Stimulated activated naive CD8-positive, alpha-beta T cell treated with anti-CD3 and anti-CD28 coated beads, Interleukin-15, Interleukin-2, amounts not matched to agents 100 U/mL and 50 U/mL, for 24 hours (primary cell): ENCODE measurements around the gene MOB3B.
"Not testable (repeated sequence)": the region's sequence is repeated elsewhere in the genome, so short reads cannot be mapped to it uniquely, and the experiment has no call there.

Experiments used
- ATAC-seq: fragments of 150-1000 bp; cut with Tn5 transposase; one replicate; pipeline ENCODE4 v1.10.0; 2021
- DNase-seq: peaks from one replicate; pipeline ENCODE4 v3.0.0; 2021

The MOB3B gene

DNA sequence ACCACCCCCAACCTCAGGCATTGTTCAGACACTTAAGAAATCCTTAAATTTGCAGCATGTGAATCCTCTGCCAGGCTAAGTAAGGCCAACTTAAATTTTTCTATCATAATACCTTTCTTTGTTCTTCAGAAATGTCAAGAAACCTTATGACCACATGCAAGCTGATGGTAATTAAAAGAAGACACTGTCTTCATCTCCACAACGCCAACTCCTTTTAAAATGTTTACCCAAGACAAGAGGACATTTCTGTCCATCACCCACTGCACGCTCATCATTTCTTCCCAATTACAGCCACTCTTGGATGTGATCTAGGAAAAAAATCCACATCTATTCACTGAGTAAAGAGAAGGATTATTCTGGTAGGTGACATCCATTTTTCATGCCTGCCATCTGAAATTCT is 11.6 kb downstream of the MOB3B start:
- DNase-seq: no peak
- no peak for ATAC-seq

DNA sequence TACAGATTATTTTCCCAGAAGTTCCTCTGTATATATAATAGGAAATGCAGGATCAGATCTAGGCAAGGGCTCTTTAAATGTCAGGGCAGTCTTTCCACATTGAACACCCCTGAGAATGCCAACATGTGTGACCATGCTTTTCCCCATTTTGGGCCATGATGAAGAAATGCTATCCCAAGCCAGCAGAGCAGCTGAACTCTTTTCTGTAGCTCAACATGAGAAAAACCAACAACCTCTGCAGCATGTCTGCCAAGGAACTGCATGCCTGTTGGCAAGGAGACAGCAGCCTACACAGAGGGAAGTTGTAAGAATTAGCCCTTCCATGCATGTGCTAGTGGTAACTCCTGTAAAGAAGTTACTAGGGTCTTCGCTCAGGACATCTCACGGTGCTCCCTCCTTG is 15.1 kb downstream of the MOB3B start:
- no peak for DNase-seq
- ATAC-seq: no peak

DNA sequence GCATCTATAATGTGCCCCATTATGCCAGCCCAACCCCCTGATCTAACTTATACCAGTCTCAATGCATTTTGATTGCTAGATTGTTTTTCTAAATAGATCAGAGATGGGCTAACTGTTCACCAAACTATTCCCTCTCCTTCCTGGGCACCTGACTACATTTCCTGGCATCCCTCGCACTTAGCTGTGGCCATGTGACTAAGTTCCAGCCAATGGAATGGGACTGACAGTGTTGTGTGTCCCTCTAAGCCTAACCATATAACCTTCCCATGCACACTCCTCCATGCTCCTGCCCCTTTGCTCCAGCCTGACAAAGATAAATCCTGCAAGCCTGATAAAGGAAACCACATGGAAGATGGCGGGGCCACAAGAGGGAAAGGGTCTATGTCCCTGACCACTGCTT is 17.8 kb downstream of the MOB3B start:
- DNase-seq (no peak), ATAC-seq (no peak)

DNA sequence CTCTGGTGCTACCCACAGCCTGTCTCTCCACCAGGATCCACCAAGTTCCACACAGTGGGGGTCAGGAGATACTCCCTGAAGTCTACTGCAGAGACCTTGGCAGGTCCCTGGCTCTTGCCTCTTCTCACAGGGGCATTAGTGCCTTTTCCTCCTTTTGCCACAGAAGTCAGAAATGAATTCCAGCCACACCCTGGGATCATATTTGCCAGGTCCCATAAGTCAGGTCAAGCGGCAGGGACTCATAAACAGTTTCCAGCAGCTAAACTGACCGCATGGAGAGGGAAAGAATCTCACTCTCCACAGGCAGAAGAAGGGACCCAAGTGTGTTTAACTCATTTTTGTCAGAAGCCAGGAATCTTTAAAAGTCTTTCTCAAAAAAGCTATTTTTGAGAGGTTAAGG is 18.8 kb downstream of the MOB3B start:
- DNase-seq: no peak
- ATAC-seq: no peak

DNA sequence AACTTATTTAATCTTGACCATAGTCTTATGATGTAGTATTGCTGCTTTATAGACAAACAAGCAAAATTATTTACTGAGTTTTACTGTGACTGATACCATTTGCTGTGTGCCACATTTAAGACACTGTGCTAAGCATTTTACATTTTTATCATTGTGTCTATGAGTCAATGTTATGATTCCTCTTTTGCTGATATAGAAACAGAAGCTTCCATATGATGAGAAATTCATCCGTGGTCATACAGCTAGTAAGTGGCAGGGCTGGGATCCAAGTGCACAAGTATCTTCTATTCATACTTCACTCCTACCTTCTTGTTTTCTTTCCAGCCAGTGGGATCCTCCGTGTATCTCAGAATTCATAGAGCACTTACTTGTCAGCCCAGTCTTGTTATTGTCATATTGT is 22.6 kb downstream of the MOB3B start:
- ATAC-seq (no peak), DNase-seq (no peak)

DNA sequence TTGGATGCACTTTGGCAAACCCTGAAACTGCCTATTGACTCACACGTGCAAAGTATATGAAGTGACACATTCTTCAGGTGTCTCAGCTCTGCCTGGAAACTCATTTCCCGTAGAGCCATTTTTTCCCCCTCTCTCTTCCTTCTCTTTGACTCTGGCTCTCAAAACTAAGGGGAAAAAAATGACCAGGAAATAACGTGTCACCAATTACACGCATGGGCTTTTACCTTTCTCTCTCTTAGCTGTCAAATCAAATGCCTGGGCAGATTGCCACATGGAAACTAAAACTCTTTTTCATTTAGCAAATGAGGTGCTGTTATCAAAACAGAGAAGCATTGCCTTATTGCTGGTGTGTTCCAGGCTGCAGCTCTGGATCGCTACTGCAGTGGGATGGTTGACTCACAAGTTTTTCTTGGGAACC is 23.9 kb downstream of the MOB3B start:
- DNase-seq (no peak), ATAC-seq (peak; percentile 71)

DNA sequence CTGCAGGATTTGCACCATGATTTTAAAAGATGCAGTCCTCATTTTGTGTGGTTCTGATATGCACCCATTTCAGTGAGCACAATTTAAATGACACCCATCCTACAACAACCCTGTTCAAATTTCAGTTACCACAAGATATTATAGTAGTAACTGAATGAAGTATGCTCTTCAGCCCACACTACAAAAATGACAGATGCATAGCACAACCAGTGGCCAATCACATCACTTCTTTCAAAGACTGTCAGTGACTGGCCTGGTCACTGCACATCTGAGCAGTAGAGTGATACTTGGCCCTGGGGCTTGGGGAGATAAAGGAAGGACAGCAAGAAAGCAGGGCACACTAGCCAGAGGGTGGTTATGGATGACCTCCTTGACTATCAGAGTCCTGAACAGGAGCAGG is 25.4 kb downstream of the MOB3B start:
- DNase-seq: no peak

DNA sequence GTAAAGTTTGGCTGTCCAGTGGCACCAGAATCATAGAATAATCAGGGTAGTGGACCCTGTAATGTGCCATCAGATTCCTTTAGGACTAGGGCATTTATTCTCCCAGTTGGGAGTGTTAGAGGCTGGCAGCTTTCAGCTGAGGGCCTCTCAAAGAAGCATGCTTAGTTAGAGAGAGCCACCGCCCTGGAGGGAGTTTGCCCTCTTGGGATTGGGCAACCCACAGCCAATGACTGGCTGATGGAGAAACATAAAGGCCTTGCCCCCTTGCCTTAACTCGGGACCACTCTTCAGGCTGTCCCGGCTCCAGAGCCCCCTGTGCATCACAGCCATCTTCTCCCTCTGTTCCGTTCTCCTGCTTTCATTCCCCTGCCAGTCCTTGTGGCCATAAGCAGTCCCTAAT is 26.0 kb downstream of the MOB3B start:
- ATAC-seq (no peak), DNase-seq (no peak)

More for the DNA sequence above, 25.4 kb downstream of the MOB3B start:
- no peak for ATAC-seq

DNA sequence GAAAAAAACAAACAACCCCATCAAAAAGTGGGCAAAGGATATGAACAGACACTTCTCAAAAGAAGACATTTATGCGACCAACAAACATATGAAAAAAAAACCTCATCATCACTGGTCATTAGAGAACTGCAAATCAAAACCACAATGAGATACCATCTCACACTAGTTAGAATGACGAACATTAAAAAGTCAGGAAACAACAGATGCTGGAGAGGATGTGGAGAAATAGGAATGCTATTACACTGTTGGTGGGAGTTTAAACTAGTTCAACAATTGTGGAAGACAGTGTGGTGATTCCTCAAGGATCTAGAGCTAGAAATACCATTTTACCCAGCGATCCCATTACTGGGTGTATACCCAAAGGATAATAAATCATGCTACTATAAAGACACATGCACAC is 28.7 kb downstream of the MOB3B start:
- DNase-seq, ATAC-seq: not testable (repeated sequence)

DNA sequence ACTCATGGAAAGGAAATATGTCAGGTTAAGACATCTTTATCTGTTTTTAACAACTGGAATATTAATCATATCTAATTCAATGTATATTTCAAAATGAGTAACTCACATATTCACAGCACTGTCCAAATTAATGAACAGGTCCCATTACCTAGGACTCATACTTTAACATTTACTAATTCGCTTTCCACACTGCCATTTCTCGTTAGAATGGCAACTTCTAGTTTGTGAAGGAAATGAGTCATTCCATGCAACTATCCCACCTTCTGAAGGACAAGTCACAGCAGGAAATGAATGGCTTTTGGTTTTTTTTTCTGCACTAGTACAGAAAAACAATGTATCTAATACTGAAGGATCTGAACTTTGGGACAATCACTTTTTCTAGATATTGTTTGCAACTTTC is 30.2 kb downstream of the MOB3B start:
- ATAC-seq: peak; percentile 89

DNA sequence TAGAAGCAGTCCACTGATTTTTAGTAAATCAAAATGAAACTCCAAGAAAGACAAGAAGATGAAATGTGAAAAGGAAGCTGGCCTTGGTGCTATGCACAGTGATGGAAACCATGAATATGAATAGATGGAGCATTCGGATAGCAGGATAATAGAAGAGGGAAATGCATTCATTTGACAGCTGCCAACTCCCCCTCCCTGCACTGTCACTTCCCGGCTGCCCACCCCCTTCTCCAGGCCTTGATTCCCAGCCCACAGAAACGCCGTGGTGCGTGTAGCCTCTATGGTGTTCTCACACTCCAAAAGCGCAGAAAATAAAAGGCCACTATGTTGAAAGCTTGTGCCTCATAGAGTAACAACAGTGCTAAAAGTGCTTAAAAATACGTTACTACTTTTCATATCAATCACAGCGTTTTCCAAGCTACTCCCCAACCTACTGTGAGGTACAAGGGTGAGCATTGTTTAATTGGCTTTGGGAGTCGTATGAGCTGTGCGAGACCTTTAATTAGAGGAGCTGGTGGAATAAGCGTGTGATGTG is 31.7 kb downstream of the MOB3B start:
- DNase-seq (no peak), ATAC-seq (no peak)

More for the DNA sequence above, 30.2 kb downstream of the MOB3B start:
- no peak for DNase-seq

DNA sequence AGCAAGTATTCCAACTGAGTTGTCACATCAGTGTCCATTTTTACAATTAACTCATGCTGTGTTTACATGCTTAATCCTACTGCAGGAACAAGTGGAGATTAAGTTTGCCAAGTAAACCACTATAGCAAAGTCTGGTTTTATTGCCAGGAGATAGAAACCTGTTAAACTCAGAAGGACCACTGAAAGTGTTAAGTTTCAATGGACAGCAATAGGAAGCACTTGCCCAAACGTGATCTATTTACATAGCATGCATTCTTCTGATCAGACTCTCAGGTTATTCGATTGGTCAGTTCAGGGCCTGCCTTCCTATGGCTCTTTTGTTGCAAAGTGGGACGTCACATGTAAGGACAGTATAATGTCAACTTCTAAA is 33.5 kb downstream of the MOB3B start:
- DNase-seq (no peak), ATAC-seq (no peak)

DNA sequence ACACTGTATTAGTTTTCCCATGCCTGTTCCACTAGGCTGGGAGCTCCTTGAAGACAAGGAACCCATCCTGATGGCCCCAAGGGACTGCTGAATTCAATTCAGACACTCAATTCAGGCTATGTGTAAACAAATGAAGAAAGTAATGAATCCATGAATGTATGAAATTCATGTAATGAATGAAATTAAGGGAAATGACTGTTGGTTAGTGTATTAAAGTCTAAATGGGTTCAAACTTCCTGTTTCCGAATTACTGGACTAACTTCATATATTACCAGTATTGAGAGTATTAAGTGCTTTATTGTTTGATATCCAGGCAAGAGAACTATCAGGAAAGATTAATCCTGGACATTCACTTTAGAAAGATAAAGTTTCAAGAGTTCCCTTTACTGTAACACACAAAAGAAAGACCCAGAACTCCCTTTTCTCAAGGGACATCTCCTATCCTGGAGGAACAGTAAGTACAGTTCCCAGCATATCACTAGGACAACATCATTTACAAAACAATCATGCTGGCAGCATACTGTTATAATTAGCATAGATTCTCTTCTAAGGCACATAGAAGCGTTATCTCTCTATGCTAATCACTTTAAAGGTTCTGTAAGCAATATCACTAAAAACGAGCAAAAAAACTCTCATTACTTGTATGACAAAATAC is 34.0 kb downstream of the MOB3B start:
- no peak for ATAC-seq
- DNase-seq: no peak

DNA sequence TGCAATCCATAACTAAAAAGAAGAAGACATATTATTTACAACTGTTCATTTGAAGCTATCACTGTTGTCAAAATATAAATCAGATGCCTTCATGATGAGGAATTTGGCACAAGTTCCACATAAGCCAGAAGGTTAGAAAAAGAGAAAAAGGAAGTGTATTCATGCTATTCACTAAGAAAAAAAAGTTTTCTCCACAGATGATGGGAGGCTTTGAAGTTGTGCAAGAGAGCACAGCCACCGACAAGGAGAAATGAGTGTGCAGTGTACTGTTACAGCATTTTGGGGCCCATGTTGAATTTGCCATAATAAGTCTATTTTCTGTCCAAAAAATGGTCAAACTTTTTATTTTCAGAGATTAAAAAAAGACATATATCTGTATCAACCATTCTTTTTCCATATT is 38.5 kb downstream of the MOB3B start:
- DNase-seq (no peak), ATAC-seq (no peak)

DNA sequence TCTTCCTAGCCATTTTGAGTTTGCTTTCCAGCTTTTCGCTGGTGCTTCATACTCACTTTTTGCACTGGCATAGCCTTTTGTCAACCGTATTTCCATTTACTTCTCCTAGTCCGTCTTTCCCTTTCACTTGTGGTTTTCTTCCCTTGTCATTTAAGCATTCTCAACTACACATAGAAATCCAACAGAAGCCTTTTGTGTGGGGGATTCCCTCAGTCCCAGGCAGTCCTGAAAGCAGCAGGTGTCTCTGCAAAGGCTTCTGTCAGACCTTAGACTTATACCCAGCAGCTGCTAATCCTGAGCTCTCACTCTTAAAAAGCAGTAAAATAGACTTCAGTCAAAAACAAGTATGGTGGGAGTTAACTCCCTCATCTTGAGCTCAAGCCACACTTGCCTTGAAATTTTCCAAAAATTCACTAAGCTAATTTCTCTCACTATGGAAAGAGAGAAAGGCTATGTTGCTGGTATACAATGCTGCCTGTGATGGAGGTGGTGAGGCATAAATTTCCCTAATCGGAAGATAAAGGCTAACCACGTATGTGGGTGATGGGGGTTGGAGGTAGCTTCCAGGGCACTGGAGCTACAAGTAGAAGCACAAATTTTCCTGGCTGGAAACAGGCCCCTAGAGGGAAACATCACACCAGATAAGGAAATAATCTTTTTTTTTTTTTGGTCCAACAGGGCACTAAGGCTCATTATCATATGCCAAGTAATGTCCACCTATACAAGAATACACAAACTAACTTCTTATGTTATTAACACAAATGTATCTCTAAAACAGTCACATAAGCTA is 40.3 kb downstream of the MOB3B start:
- peak; percentile 59 for ATAC-seq
- DNase-seq: no peak

DNA sequence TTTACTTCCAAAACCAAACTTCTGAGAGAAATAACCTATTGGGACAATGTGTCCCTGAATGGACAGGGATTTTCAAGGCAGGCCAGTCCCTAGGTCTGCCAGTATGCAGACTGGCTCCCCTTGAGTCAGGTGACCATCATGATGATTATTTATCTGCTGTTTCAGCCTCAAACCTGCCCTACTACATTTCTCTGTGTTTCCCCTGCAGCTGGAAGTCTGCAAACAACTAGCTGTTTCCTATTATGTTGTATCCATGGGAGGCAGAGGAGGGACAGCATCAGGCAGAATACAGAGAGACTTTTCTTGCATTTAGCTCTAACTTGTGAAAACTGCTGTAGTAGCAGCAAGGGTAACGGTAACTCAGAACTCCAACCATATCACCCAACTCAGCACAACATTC is 41.7 kb downstream of the MOB3B start:
- ATAC-seq (no peak), DNase-seq (no peak)

DNA sequence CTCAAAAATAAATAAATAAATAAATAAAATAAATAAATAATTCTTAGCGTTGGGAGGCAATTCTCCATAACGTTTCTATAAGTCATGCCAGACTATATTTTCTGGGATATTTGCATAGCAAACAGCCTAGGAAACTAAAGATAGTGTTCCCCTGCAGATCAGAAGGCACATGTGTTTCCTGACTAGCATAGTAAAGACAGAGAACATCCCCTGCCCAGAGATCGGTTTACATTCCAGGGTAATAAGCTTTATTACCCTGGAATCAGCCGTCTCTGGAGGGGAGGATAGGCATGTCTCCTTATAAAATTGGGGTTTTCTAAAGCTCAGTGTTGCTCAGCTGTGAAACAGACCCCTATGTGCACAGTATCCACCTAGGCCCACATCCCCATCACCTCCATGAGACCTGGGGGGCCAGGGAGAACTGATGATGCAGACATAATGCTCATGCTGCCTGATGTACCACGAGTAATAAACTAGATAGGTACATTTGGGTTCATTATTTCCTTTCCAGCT is 42.4 kb downstream of the MOB3B start:
- ATAC-seq (no peak), DNase-seq (no peak)

DNA sequence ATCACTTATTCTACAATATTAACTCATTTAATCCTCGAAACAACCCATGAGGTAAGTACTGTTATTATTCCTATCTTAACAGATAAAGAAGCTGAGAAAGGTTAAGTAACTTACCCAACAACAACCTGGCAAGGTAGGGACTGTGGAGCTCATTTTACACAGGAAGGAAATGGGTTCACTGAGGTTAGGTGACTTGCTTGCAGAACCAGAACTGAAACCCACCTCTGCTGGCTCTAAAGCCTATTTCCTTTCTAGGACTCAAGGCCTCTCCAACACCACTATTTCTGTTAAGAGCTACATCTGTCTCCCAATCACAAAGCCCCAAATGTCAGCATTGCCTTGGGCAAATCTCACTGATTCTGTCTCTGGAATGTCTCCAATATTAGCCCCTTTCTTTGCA is 44.5 kb downstream of the MOB3B start:
- peak; percentile 36 for ATAC-seq
- no peak for DNase-seq

DNA sequence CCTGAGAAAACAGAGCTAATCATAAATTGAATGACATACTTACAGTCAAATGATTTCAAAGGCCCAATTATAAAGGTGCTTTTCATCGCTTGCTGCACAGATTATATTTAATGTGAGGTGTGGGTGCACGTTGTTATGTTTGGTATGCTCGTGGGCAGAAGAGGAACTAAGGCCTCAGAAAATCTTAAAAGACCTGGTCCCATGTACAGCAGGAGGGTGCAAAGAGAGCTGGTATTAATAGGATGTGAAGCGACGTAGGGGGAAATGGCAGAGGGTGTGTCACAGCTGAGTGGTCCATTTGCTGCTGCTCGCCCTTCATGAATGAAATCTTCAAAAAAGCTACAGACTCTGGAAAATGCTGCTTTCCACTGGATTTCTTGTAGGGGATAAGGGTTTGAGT is 46.0 kb downstream of the MOB3B start:
- no peak for DNase-seq
- ATAC-seq: no peak

DNA sequence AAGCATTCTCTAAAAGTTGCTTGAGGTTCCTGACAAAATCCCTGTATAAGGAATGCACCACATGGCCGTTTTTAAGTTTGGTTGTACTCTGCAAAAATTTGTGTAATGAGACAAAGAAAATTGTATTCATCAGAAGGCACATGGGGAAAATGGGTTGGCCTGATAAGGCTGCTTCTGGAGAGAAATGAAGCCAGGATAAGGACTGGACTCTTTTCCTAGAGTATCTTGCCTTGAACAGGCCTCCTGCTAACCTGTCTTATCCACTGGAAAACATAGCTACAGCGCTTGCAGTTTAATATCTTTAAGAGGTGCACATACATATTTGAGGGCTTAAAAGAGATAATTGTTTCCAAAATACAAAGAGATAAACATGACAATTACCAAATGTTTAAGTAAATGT is 46.9 kb downstream of the MOB3B start:
- ATAC-seq (no peak), DNase-seq (no peak)

DNA sequence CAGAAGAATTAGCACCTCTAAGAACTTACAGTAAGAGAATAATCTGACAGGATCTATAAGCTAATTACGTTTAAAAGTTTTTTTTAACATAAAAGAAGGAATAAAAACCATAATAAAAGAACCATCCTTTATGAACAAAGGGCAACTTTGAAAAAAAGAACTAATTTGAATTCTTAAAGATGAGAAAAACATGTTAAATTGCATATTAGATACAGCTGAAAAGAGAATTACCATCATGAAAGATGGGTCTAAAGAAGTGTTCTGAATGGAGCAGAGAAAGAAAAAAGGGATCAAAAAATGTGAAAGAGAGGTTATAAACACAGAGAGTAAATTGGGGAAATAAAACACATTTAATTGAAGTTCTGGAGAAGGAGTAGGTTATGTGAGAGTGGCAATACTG is 51.3 kb downstream of the MOB3B start:
- ATAC-seq (no peak), DNase-seq (no peak)

DNA sequence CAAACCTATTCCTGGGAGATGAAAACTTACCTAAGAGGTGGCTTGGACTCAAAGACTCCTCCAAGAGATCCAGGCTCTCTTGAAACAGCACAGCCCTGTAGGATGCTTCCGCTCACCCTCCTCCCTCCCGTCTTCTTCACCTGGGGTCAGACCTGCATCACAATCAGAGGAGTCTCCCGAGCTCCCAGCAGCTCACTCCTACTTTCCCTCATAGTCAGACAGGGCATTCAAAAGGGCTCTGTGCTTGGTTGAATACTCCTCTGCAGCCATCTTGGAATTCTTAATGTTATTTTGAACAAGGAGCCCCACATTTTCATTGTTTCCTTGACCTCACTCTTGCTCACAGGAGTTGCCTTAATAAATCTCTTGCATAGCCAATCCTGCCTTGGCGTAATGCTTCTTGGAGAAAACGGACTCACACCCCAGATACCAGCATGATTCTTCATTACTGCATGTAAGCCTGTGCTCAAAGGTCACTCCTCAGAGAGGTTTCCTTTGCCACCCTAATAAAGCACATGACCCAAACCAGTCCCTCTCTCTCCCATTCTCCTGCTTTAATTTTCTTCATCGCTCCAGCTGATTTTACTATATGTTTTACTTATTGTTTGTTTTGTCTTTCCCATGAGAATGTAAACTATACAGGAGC is 52.6 kb downstream of the MOB3B start:
- DNase-seq (no peak), ATAC-seq (no peak)

DNA sequence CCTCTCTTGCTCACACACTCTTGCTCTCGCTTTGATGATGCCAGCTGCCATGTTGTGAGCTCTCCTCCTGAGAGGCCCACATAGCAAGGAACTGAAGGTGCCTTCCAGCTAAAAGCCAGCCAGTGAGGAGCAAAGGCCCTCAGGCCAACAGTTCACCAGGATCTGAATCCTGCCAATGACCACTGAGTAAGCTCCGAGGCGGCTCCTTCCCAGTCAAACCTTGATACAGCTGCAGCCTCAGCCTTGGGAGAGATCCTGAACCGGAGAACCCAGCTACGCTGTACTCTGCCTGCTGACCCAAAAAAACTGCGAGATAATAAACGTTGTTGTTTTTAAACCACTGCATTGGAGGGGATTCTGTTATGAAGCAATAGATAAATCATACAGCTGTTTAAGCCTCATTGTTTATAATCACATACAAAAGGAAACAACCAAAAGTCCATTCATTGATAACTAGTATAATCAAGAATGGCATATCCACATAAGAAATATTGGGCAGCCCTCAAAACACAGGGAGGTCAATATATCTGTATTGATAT is 54.5 kb downstream of the MOB3B start:
- ATAC-seq (no peak), DNase-seq (no peak)
